ENCODE results near the gene ADH5.
"Not testable (repeated sequence)": the region's sequence is repeated elsewhere in the genome, so short reads cannot be mapped to it uniquely, and the experiment has no call there.

Gene ADH5

DNA sequence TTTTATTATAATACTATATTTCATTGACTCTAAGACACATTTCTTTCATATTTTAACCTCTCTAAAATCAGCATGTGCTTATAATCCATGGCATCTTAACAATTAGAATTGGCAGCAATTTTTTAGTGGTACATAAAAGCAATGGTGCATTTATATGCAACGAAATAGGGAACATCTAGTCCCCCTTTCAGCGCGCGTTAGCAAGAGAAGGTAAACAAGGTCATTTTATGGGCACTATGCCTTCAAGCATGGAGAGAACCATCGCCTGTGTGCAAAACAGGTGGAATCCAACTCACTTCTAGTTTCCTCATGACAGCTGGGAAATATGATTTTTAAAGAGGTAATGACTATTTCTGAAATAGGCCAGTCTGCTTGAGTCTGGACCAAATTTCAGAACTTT, 6.4 kb downstream of the ADH5 start:
- no peak for DNase-seq

- not testable (repeated sequence) for DNase-seq
These were observed 7.7 kb downstream of the ADH5 start for GRCh38 chr4:99080869-99081268.

DNA sequence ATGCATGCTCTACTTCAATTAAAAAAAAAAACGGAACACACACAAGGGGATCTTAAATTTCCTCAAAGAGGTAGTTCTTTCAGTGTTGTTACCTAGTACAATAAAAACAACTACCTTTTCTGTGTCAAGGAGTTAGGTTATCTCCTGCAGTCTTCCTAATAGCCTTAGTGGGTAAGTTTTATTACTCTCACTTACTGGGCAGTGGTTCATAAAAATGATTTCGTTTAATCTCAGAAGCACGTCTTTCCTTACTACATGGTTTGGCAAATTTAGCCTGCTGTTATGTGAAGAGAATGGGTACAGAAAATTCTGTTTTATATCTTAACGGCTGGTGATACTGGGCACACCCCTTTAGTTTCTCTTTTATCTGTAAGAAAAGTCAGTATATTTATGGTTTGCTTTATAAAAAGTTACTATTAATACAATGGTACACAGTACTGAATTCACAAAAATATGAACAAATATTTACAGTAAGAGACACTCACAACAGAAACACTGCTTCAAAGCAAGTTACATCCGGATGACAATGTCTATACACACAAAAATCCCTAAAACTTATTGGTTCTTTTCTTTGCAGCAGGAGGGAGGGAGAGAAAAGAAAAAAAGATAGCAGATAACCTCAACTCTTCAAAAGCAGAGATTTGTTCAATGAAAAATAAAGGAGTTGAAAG, 8.8 kb downstream of the ADH5 start:
- no peak for DNase-seq

DNA sequence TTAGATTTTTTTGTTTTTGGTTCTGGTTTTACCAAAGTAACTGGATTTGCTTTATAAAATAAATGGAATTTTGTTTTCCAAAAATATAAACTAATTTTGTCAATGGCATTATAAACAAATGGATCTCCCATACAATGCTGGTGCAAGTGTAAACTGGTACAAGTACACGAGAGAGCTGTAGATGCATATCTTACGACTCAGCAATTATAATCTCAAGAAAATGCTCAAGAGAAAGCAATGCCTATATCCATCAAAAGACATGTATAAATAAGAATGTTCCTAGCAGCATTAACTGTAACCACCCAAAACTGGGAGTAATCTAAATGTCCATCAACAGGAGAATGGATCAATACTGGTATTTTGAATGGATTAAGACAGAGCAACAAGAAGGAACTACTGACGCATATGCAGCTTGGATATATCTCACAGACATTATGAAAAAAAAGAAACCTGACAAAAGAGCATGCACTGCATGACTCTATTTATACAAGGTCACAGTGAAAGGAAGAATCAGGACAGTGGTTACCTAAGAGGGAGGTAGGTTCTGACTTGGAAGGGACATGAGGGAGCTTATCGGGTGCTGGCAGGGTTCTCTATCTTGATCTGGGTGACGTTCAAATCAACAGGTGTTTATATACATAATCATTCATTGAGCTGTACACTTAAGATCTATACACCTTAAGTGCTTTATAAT, 9.5 kb downstream of the ADH5 start:
- no peak for DNase-seq

- DNase-seq, result no peak
These were observed 10.3 kb downstream of the ADH5 start for GRCh38 chr4:99078336-99078735.

GRCh38 chr4:99077177-99077576, 11.4 kb downstream of the ADH5 start:
- DNase-seq, result no peak

- DNase-seq, result no peak
These were observed 12.2 kb downstream of the ADH5 start for GRCh38 chr4:99076292-99076976.

- DNase-seq, result no peak
These were observed 13.8 kb downstream of the ADH5 start for GRCh38 chr4:99074816-99075215.

DNA sequence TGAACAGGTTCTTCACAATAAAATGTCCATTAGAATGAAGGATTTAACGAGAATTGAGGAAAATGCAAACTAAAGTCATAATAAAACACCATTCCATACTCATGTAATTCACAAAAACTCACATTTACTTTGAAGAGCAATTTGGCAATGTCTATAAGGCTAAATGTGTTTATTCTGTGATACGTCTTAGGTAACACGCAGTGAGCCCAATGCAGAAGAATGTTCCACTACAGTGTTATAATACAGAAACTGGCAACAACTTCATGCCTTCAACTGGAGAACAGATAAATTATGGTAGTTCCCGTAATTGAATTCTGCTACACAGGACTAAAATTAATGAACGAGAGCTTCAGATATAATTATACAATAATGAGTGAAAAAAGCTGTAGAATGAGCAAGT, 17.4 kb downstream of the ADH5 start:
- no peak for DNase-seq

GRCh38 chr4:99067617-99068016, 21.0 kb downstream of the ADH5 start:
- no peak for DNase-seq

- DNase-seq, result not testable (repeated sequence)
These were observed 23.1 kb downstream of the ADH5 start for GRCh38 chr4:99065521-99065920.

GRCh38 chr4:99062120-99062519, 26.5 kb downstream of the ADH5 start:
- DNase-seq, result peak; percentile 75

DNA sequence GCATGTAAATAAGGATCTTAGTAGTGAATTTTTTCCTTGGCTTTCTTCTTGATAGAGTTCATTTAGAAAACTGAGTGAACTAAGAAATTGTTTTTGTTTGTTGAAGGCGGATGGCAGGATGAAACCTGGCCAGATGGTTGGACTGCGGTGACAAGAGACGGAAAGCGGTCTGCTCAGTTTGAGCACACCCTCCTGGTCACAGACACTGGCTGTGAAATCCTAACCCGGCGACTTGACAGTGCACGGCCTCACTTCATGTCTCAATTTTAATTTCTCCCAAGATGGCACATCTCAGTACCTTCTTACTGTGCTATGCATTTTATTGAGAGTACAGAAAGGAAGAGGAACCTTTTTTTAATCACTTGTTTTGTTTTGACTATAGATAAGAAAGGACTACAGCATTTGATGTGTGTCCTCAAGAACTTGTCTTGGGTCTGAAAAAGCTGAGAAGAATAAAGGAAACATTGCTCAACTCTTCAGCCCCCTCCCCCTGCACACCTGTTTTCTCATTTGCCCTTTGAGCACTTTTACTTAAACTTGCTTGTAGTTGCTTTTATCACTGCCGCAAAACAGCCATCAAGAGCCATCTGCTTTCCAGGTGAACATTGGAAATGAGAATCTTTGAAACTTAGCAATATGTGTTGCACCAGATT, 27.4 kb downstream of the ADH5 start:
- no peak for DNase-seq

DNA sequence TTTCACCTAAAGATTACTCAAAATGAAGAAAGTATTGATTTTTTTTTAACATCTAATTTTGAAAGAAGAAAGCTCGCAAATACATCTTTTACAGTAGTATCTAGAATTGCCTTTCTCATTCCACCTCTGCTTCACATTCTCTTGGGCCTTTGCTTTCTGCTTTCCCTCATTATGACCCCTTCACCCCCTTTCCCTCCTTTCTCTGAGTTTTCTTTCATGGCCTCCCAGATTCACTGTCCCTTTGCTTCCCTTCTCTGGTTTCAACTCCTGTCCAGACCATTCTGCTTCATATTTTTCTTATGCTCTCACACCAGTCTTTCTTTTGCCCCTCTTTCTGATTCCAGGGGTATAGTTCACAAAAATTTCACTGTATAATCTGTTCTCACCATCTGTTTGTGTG, 29.0 kb downstream of the ADH5 start:
- DNase-seq, result no peak

DNA sequence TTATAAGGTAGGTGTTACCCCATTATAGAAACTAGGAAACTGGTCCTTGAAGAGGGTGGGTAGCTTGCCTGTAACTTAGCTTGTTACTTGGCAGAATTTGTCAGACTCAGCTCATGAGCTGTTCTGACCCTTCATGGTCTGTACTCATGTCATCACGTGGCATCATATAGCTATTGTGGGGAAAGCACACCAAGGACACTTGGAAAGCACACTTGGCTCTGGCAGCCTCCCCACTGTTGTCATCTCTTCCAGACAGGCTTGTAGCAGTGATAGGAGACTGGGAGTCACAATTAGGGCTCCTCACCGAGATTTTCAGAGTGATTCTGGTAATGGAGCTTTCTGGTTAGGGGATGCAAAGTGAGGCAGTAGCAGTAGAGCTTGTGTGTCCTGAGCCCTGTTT, 30.4 kb downstream of the ADH5 start:
- no peak for DNase-seq

DNA sequence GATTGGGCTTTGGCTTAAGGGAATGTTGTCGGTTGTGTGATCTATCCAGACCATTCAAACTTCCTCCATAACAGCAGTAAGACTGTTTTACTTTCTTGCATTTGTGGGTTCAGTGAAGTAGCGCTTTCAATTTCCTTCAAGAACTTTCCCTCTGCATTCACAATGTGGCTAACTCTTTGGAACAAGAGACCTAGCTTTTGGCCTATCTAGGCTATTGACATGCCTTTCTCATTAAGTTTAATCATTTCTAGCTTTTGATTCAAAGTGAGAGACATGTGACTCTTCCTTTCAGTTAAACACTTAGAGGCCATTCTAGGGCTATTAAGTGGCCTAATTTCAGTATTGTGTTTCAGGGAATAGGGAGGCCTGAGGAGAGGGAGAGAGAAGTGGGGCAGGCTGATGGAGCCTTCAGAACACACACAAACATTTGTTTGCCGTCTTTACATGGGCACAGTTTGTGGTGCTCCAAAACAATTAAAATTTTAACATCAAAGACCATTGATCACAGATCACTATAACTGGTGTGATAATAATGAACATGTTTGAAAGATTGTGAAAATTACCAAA, 34.1 kb downstream of the ADH5 start:
- peak; percentile 1 for DNase-seq

GRCh38 chr4:99052902-99053301, 35.7 kb downstream of the ADH5 start:
- no peak for DNase-seq

DNA sequence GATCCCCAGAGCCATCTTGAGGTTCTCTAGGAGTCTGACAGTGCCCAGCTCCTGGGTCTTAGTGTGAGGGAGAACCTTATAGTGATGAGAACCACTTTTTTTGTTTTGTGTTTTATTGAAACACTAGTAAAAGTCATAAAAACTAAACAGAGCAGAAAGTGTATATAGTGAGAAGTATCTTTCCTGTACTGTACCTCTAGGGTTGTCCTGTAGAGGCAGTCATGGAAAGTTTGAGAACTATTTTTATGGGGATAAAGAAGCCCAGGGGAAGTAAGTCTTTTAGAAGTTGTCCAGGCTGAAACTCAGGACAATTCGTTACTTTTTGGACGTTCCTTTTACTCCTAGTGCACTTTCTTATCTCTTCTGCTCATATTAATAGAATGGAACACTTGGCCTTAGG, 40.9 kb downstream of the ADH5 start:
- DNase-seq, result no peak

- no peak for DNase-seq
These were observed 45.2 kb downstream of the ADH5 start for GRCh38 chr4:99043346-99043745.

- DNase-seq, result no peak
These were observed 50.4 kb downstream of the ADH5 start for GRCh38 chr4:99038213-99038612.

GRCh38 chr4:99033956-99034355, 54.6 kb downstream of the ADH5 start:
- no peak for DNase-seq

GRCh38 chr4:99029852-99030251, 58.7 kb downstream of the ADH5 start:
- DNase-seq, result no peak

GRCh38 chr4:99029018-99029735, 59.4 kb downstream of the ADH5 start:
- DNase-seq, result no peak

All from NCI-H510A treated with DMSO at 0.1 percent for 48 hours (cell line).